B cell (primary cell): ENCODE results near the gene HOXB4. TPM values are rescaled to one million over a fixed set of nuclear protein-coding genes. Genes with fewer than 3 reads are reported as not detected.

Source experiments
- ATAC-seq: fragments of 200-7000 bp; cut with Tn5 transposase; one replicate; pipeline ENCODE4 v1.10.0; 2021; ENCODE audit warnings: low read depth, mild to moderate bottlenecking, moderate number of reproducible peaks, moderate library complexity
- CTCF ChIA-PET: fragments of 350-600 bp; sonication (Branson Sonifier 250); formaldehyde crosslinking; loops from one replicate; lab custom pipeline; 2021; ENCODE audit warnings: antibody characterized with exemption, inconsistent platforms; lab: Charles Lee
- POLR2A ChIA-PET: fragments of 350-600 bp; sonication (Branson Sonifier 250); formaldehyde crosslinking; loops from one replicate; lab custom pipeline; 2021; ENCODE audit warnings: antibody characterized with exemption; lab: Charles Lee
- DNase-seq: peaks from one replicate; pipeline ENCODE4 v3.0.0; 2013
- H2AFZ ChIP-seq: 2 replicates; pipeline ENCODE4 v1.6.1; 2012; ENCODE audit warnings: mild to moderate bottlenecking, low read depth, low read length; ENCODE audit not compliant: insufficient read depth, poor library complexity, severe bottlenecking
- H3K27ac ChIP-seq, 2 donors: 1 replicate in 1 of 2; 2 replicates in 1 of 2; pipeline ENCODE4 v1.5.1; 2012 to 2013; ENCODE audit warnings: low read length in 2 of 2, mild to moderate bottlenecking in 2 of 2, moderate library complexity in 1 of 2
- H3K27me3 ChIP-seq, 4 experiments: fragments of 200-600 bp in 1 of 4; sonication (generic) in 1 of 4; replicated peaks in 1 of 4; 1 replicate in 2 of 4; 2 replicates in 2 of 4; pipeline versions ENCODE4 v1.6.1 to v1.7.0; 2013 to 2016; ENCODE audit warnings: low read length in 3 of 4, mild to moderate bottlenecking in 2 of 4, mixed read lengths in 1 of 4, moderate library complexity in 1 of 4; ENCODE audit not compliant: insufficient read depth in 4 of 4, control insufficient read depth in 3 of 4; ENCODE audit errors: control extremely low read depth in 1 of 4
- H3K36me3 ChIP-seq, 2 experiments: replicated peaks in 1 of 2; 1 replicate in 1 of 2; 2 replicates in 1 of 2; pipeline versions ENCODE4 v1.6.1 to v1.7.1; 2013; ENCODE audit warnings: low read length in 1 of 2; ENCODE audit not compliant: insufficient read depth in 2 of 2, control insufficient read depth in 1 of 2; ENCODE audit errors: control extremely low read depth in 1 of 2, extremely low read depth in 1 of 2
- H3K4me1 ChIP-seq, 2 donors: fragments of 200-600 bp in 1 of 2; sonication (generic) in 1 of 2; 1 replicate in 1 of 2; 2 replicates in 1 of 2; pipeline versions ENCODE4 v1.5.1 to v1.6.1; 2013 to 2017; ENCODE audit warnings: low read length in 2 of 2; ENCODE audit not compliant: control insufficient read depth in 2 of 2, insufficient read depth in 2 of 2
- H3K4me2 ChIP-seq: replicated peaks from 2 replicates; pipeline ENCODE3; 2012; ENCODE audit warnings: mild to moderate bottlenecking, low read depth, low read length; ENCODE audit not compliant: poor library complexity, severe bottlenecking
- H3K4me3 ChIP-seq, 5 experiments: fragments of 200-600 bp in 1 of 5; sonication (generic) in 1 of 5; 1 replicate in 3 of 5; 2 replicates in 2 of 5; pipeline versions ENCODE4 v1.5.1 to v1.7.0; 2011 to 2016; ENCODE audit warnings: low read length in 4 of 5, mild to moderate bottlenecking in 4 of 5, low read depth in 2 of 5, control low read depth in 1 of 5, moderate library complexity in 1 of 5; ENCODE audit not compliant: insufficient read depth in 1 of 5; ENCODE audit errors: control extremely low read depth in 1 of 5, extremely low read depth in 1 of 5
- H3K79me2 ChIP-seq: fragments of 200-600 bp; sonication (generic); one replicate; pipeline ENCODE4 v1.6.0; 2016; ENCODE audit warnings: low read length; ENCODE audit not compliant: control insufficient read depth, insufficient read depth
- H3K9ac ChIP-seq: fragments of 200-600 bp; sonication (generic); 2 replicates; pipeline ENCODE4 v1.6.1; 2017; ENCODE audit warnings: mild to moderate bottlenecking, low read length, moderate library complexity
- H3K9me3 ChIP-seq, 3 donors: one replicate each; pipeline versions ENCODE4 v1.6.1 to v1.7.1; 2013; ENCODE audit warnings: low read length in 2 of 3; ENCODE audit not compliant: control insufficient read depth in 2 of 3, insufficient read depth in 1 of 3; ENCODE audit errors: control extremely low read depth in 1 of 3
- H4K20me1 ChIP-seq: 2 replicates; pipeline ENCODE4 v1.6.0; 2012; ENCODE audit warnings: mild to moderate bottlenecking, low read length; ENCODE audit not compliant: insufficient read depth, control insufficient read depth, poor library complexity, severe bottlenecking
- H3K27ac Mint-ChIP-seq: one replicate; pipeline ENCODE4 v1.8.0; 2021; ENCODE audit warnings: mixed read lengths
- H3K27me3 Mint-ChIP-seq: one replicate; pipeline ENCODE4 v1.8.0; 2021; ENCODE audit warnings: mixed read lengths
- H3K4me1 Mint-ChIP-seq: one replicate; pipeline ENCODE4 v1.8.0; 2021; ENCODE audit warnings: mixed read lengths
- H3K4me3 Mint-ChIP-seq: one replicate; pipeline ENCODE4 v1.8.0; 2021; ENCODE audit warnings: mixed read lengths
- H3K9me3 Mint-ChIP-seq: one replicate; pipeline ENCODE4 v1.8.0; 2022; ENCODE audit warnings: mixed read lengths; ENCODE audit not compliant: insufficient read depth
- EZH2 ChIP-seq: IDR thresholded peaks from 2 replicates; pipeline ENCODE4 v1.6.1; 2012; ENCODE audit warnings: borderline replicate concordance, low read depth, mild to moderate bottlenecking, moderate library complexity, low read length; ENCODE audit not compliant: insufficient read depth, poor library complexity, severe bottlenecking
- WGBS: methylation state at CpG from one replicate; pipeline ENCODE4 v1.1.5; 2013; ENCODE audit warnings: missing lambda C conversion rate; ENCODE audit not compliant: insufficient coverage; 5-methylcytosine and 5-hydroxymethylcytosine counted together
- intact Hi-C: fragments of 100-400 bp; cut with micrococcal nuclease; formaldehyde crosslinking; loops from one replicate; pipeline ENCODE4 v1.10.0; 2022
- polyA plus RNA-seq: library from polyadenylated mRNA; depleted of rRNA; stranded (reverse); fragments of >200 nt; gene quantifications from 2 replicates; pipeline ENCODE4 v1.2.3, GENCODE V29; 2012
- total RNA-seq, 2 donors: library from RNA; stranded (reverse); fragments of 120-200 nt in 1 of 2; gene quantifications; 1 replicate in 1 of 2; 2 replicates in 1 of 2; pipeline versions ENCODE4 v1.2.3 to v1.2.4, GENCODE V29; 2013 to 2022
- TF ChIP-seq, protein P1 (sequence below): fragments of 200-600 bp; IDR thresholded peaks from one replicate; pipeline ENCODE4 v1.8.0; 2022; ENCODE audit warnings: antibody characterized with exemption, mild to moderate bottlenecking

Gene HOXB4
- total and polyA plus RNA-seq, 2 donors (not counting 1 experiment from before 2014, with no cell fraction given), result 0.85 to 1.7 TPM

GRCh38 chr17:48625495-48626244 lies 47.5 kb upstream of the HOXB4 start:
- Histone ChIP-seq H3K4me3 (peak overlapping the region in 4 of 5 experiments; percentile 17 to 66 (median 44)), H3K9me3 (peaks cover 0 to 9% (median 0%) of the 10 kb centered on the region in 3 donors), H3K27ac (no peak overlapping the region), H4K20me1 (no peaks in the 10 kb centered on the region), H3K36me3 (no peaks in the 10 kb centered on the region), H3K4me1 (peaks cover 26 to 30% of the 10 kb centered on the region in 2 donors), H3K4me2 (peak overlapping the region; percentile 97), H2AFZ (peak overlapping the region; percentile 76), H3K27me3 (peaks cover 0 to 97% (median 71%) of the 10 kb centered on the region in 4 experiments), H3K79me2 (no peaks in the 10 kb centered on the region), H3K9ac (peak overlapping the region; percentile 63)
- H3K27me3 Mint-ChIP-seq, result peaks cover 80% of the 10 kb centered on the region
- ATAC-seq (peak; percentile 73), DNase-seq (peak; percentile 75)
- ChIA-PET POLR2A (interaction anchor here (0.5 to 0.6 kb wide), 3 partner anchors 25 to 330 kb away, joined by 3 to 5 read pairs (median 4); no protein-coding TSS in a partner anchor), CTCF (interaction anchor here (0.8 to 1.9 kb wide), 8 partner anchors 9 to 361 kb away, joined by 3 to 9 read pairs (median 3); no protein-coding TSS in a partner anchor)
- TF ChIP-seq, protein P1, sequence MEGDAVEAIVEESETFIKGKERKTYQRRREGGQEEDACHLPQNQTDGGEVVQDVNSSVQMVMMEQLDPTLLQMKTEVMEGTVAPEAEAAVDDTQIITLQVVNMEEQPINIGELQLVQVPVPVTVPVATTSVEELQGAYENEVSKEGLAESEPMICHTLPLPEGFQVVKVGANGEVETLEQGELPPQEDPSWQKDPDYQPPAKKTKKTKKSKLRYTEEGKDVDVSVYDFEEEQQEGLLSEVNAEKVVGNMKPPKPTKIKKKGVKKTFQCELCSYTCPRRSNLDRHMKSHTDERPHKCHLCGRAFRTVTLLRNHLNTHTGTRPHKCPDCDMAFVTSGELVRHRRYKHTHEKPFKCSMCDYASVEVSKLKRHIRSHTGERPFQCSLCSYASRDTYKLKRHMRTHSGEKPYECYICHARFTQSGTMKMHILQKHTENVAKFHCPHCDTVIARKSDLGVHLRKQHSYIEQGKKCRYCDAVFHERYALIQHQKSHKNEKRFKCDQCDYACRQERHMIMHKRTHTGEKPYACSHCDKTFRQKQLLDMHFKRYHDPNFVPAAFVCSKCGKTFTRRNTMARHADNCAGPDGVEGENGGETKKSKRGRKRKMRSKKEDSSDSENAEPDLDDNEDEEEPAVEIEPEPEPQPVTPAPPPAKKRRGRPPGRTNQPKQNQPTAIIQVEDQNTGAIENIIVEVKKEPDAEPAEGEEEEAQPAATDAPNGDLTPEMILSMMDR, result no peak
- TF ChIP-seq EZH2, result peak; percentile 38
- no peak overlapping the region for H3K27ac Mint-ChIP-seq
- WGBS, result under 1% methylated on average over 69 of the region's 69 CpGs
- peak overlapping the region; percentile 80 for H3K4me3 Mint-ChIP-seq
- peaks cover 21% of the 10 kb centered on the region for H3K4me1 Mint-ChIP-seq
- intact Hi-C loops, result no loop called here
- H3K9me3 Mint-ChIP-seq, result no peaks in the 10 kb centered on the region
